Measurements from ENCODE around the gene CNNM4.

Gene CNNM4

GRCh38 chr2:96809951-96810782, 49.5 kb downstream of the CNNM4 start:
- H3K9ac ChIP-seq (ENCODE audit: low read length): no peak overlapping the region
- H3K27me3 ChIP-seq (ENCODE audit: control insufficient read depth, insufficient read depth, low read length): no peaks in the 10 kb centered on the region
- no peak overlapping the region for H3K4me3 ChIP-seq (ENCODE audit: low read length)
- H3K4me1 ChIP-seq (ENCODE audit: control insufficient read depth, insufficient read depth, low read length): peaks cover 7% of the 10 kb centered on the region
- H3K9me3 ChIP-seq (ENCODE audit: control insufficient read depth, low read length): no peaks in the 10 kb centered on the region
- no peaks in the 10 kb centered on the region for H3K36me3 ChIP-seq (ENCODE audit: control insufficient read depth, insufficient read depth, low read length)

GRCh38 chr2:96810783-96811192, 50.1 kb downstream of the CNNM4 start:
- Histone ChIP-seq H3K9me3 (ENCODE audit: control insufficient read depth, low read length) (no peaks in the 10 kb centered on the region), H3K27me3 (ENCODE audit: control insufficient read depth, insufficient read depth, low read length) (no peaks in the 10 kb centered on the region), H3K4me1 (ENCODE audit: control insufficient read depth, insufficient read depth, low read length) (peaks cover 12% of the 10 kb centered on the region), H3K4me3 (ENCODE audit: low read length) (no peak overlapping the region), H3K9ac (ENCODE audit: low read length) (no peak overlapping the region), H3K36me3 (ENCODE audit: control insufficient read depth, insufficient read depth, low read length) (no peaks in the 10 kb centered on the region)

GRCh38 chr2:96811917-96812316, 51.2 kb downstream of the CNNM4 start:
- H3K27me3 ChIP-seq (ENCODE audit: control insufficient read depth, insufficient read depth, low read length): no peaks in the 10 kb centered on the region
- H3K9me3 ChIP-seq (ENCODE audit: control insufficient read depth, low read length): no peaks in the 10 kb centered on the region
- H3K36me3 ChIP-seq (ENCODE audit: control insufficient read depth, insufficient read depth, low read length): no peaks in the 10 kb centered on the region
- H3K4me3 ChIP-seq (ENCODE audit: low read length): no peak overlapping the region
- peaks cover 12% of the 10 kb centered on the region for H3K4me1 ChIP-seq (ENCODE audit: control insufficient read depth, insufficient read depth, low read length)
- H3K9ac ChIP-seq (ENCODE audit: low read length): no peak overlapping the region

GRCh38 chr2:96813656-96814055, 53.0 kb downstream of the CNNM4 start:
- H3K27me3 ChIP-seq (ENCODE audit: control insufficient read depth, insufficient read depth, low read length): no peaks in the 10 kb centered on the region
- no peaks in the 10 kb centered on the region for H3K9me3 ChIP-seq (ENCODE audit: control insufficient read depth, low read length)
- H3K9ac ChIP-seq (ENCODE audit: low read length): no peak overlapping the region
- peaks cover 23% of the 10 kb centered on the region for H3K4me1 ChIP-seq (ENCODE audit: control insufficient read depth, insufficient read depth, low read length)
- H3K36me3 ChIP-seq (ENCODE audit: control insufficient read depth, insufficient read depth, low read length): no peaks in the 10 kb centered on the region
- H3K4me3 ChIP-seq (ENCODE audit: low read length): no peak overlapping the region

- Histone ChIP-seq H3K9ac (ENCODE audit: low read length) (peak overlapping the region; percentile 78), H3K36me3 (ENCODE audit: control insufficient read depth, insufficient read depth, low read length) (no peaks in the 10 kb centered on the region), H3K9me3 (ENCODE audit: control insufficient read depth, low read length) (no peaks in the 10 kb centered on the region), H3K27me3 (ENCODE audit: control insufficient read depth, insufficient read depth, low read length) (no peaks in the 10 kb centered on the region), H3K4me1 (ENCODE audit: control insufficient read depth, insufficient read depth, low read length) (peaks cover 42% of the 10 kb centered on the region), H3K4me3 (ENCODE audit: low read length) (peak overlapping the region; percentile 34)
Observed at GRCh38 chr2:96815326-96816126, 54.8 kb downstream of the CNNM4 start.

- no peaks in the 10 kb centered on the region for H3K9me3 ChIP-seq (ENCODE audit: control insufficient read depth, low read length)
- peaks cover 50% of the 10 kb centered on the region for H3K4me1 ChIP-seq (ENCODE audit: control insufficient read depth, insufficient read depth, low read length)
- H3K9ac ChIP-seq (ENCODE audit: low read length): peak within 1 kb of the TSS; percentile 78
- no peaks in the 10 kb centered on the region for H3K36me3 ChIP-seq (ENCODE audit: control insufficient read depth, insufficient read depth, low read length)
- H3K27me3 ChIP-seq (ENCODE audit: control insufficient read depth, insufficient read depth, low read length): no peaks in the 10 kb centered on the region
- H3K4me3 ChIP-seq (ENCODE audit: low read length): peak within 1 kb of the TSS; percentile 67
Observed at GRCh38 chr2:96816127-96816835, 55.6 kb downstream of the CNNM4 start, which contains the start of gene CNNM3. Gene CNNM3 (plus strand): TSS chr2:96816268. CDS start chr2:96816278, 10 bp downstream.

- peaks cover 54% of the 10 kb centered on the region for H3K4me1 ChIP-seq (ENCODE audit: control insufficient read depth, insufficient read depth, low read length)
- no peaks in the 10 kb centered on the region for H3K27me3 ChIP-seq (ENCODE audit: control insufficient read depth, insufficient read depth, low read length)
- no peaks in the 10 kb centered on the region for H3K9me3 ChIP-seq (ENCODE audit: control insufficient read depth, low read length)
- H3K36me3 ChIP-seq (ENCODE audit: control insufficient read depth, insufficient read depth, low read length): no peaks in the 10 kb centered on the region
- H3K9ac ChIP-seq (ENCODE audit: low read length): peak overlapping the region; percentile 47
- peak overlapping the region; percentile 67 for H3K4me3 ChIP-seq (ENCODE audit: low read length)
Observed at GRCh38 chr2:96816836-96817702, 56.4 kb downstream of the CNNM4 start.

GRCh38 chr2:96817882-96818281, 57.2 kb downstream of the CNNM4 start:
- no peaks in the 10 kb centered on the region for H3K36me3 ChIP-seq (ENCODE audit: control insufficient read depth, insufficient read depth, low read length)
- H3K9ac ChIP-seq (ENCODE audit: low read length): no peak overlapping the region
- no peaks in the 10 kb centered on the region for H3K9me3 ChIP-seq (ENCODE audit: control insufficient read depth, low read length)
- H3K4me1 ChIP-seq (ENCODE audit: control insufficient read depth, insufficient read depth, low read length): peaks cover 54% of the 10 kb centered on the region
- H3K27me3 ChIP-seq (ENCODE audit: control insufficient read depth, insufficient read depth, low read length): no peaks in the 10 kb centered on the region
- peak overlapping the region; percentile 67 for H3K4me3 ChIP-seq (ENCODE audit: low read length)

- H3K4me1 ChIP-seq (ENCODE audit: control insufficient read depth, insufficient read depth, low read length): peaks cover 59% of the 10 kb centered on the region
Observed at GRCh38 chr2:96819128-96819875, 58.6 kb downstream of the CNNM4 start.

GRCh38 chr2:96819876-96820511, 59.3 kb downstream of the CNNM4 start:
- Histone ChIP-seq H3K9ac (ENCODE audit: low read length) (peak overlapping the region; percentile 22), H3K4me1 (ENCODE audit: control insufficient read depth, insufficient read depth, low read length) (peaks cover 61% of the 10 kb centered on the region), H3K36me3 (ENCODE audit: control insufficient read depth, insufficient read depth, low read length) (no peaks in the 10 kb centered on the region)

More at GRCh38 chr2:96819128-96819875, 58.6 kb downstream of the CNNM4 start:
- Histone ChIP-seq H3K36me3 (ENCODE audit: control insufficient read depth, insufficient read depth, low read length) (no peaks in the 10 kb centered on the region), H3K9ac (ENCODE audit: low read length) (peak overlapping the region; percentile 22), H3K4me3 (ENCODE audit: low read length) (peak overlapping the region; percentile 0), H3K9me3 (ENCODE audit: control insufficient read depth, low read length) (no peaks in the 10 kb centered on the region), H3K27me3 (ENCODE audit: control insufficient read depth, insufficient read depth, low read length) (no peaks in the 10 kb centered on the region)

More at GRCh38 chr2:96819876-96820511, 59.3 kb downstream of the CNNM4 start:
- Histone ChIP-seq H3K4me3 (ENCODE audit: low read length) (no peak overlapping the region), H3K27me3 (ENCODE audit: control insufficient read depth, insufficient read depth, low read length) (no peaks in the 10 kb centered on the region), H3K9me3 (ENCODE audit: control insufficient read depth, low read length) (no peaks in the 10 kb centered on the region)

All from mucosa of stomach (tissue), 1 donor.